Neuronal stem cell (in vitro differentiated cells): ENCODE measurements around the gene RGS12.

ENCODE experiments used
- DNase-seq: peaks from one replicate; pipeline ENCODE4 v3.0.0-alpha.2; 2013; ENCODE audit warnings: low spot score
- H2AFZ ChIP-seq: one replicate; pipeline ENCODE4 v1.6.1; 2013; ENCODE audit warnings: mild to moderate bottlenecking, low read length, inconsistent platforms
- H2AK5ac ChIP-seq: 2 replicates; pipeline ENCODE4 v1.6.1; 2013; ENCODE audit warnings: low read depth, mild to moderate bottlenecking, inconsistent platforms, low read length, moderate library complexity, mixed read lengths
- H2BK120ac ChIP-seq: 2 replicates; pipeline ENCODE4 v1.6.1; 2013; ENCODE audit warnings: low read depth, mild to moderate bottlenecking, inconsistent platforms, low read length, moderate library complexity, mixed read lengths
- H2BK12ac ChIP-seq: one replicate; pipeline ENCODE4 v1.6.1; 2013; ENCODE audit warnings: low read length, inconsistent platforms
- H2BK15ac ChIP-seq: 2 replicates; pipeline ENCODE4 v1.6.1; 2013; ENCODE audit warnings: mild to moderate bottlenecking, low read length, inconsistent platforms, mixed read lengths
- H2BK5ac ChIP-seq: one replicate; pipeline ENCODE4 v1.6.1; 2013; ENCODE audit warnings: inconsistent platforms, mild to moderate bottlenecking, low read length, moderate library complexity
- H3K14ac ChIP-seq: one replicate; pipeline ENCODE4 v1.6.1; 2013; ENCODE audit warnings: low read length, inconsistent platforms
- H3K18ac ChIP-seq: 2 replicates; pipeline ENCODE4 v1.6.1; 2013; ENCODE audit warnings: low read length, inconsistent platforms
- H3K23ac ChIP-seq: 2 replicates; pipeline ENCODE4 v1.6.1; 2013; ENCODE audit warnings: low read depth, mild to moderate bottlenecking, mixed read lengths, low read length, inconsistent platforms; ENCODE audit not compliant: poor library complexity
- H3K27ac ChIP-seq: replicated peaks from 3 replicates; pipeline ENCODE4 v1.5.1; 2013; ENCODE audit warnings: low read length, inconsistent platforms
- H3K27me3 ChIP-seq, 3 experiments: 2 replicates each; pipeline ENCODE4 v1.6.1; 2013; ENCODE audit warnings: low read length in 3 of 3, mild to moderate bottlenecking in 2 of 3, inconsistent platforms in 1 of 3, low read depth in 1 of 3, mixed read lengths in 1 of 3, moderate library complexity in 1 of 3; ENCODE audit not compliant: control insufficient read depth in 3 of 3, insufficient read depth in 3 of 3
- H3K36me3 ChIP-seq, 2 donors: replicated peaks in 1 of 2; 2 replicates each; pipeline ENCODE4 v1.6.1; 2013; ENCODE audit warnings: low read length in 2 of 2; ENCODE audit not compliant: control insufficient read depth in 2 of 2, insufficient read depth in 2 of 2
- H3K4ac ChIP-seq: 2 replicates; pipeline ENCODE4 v1.6.1; 2013; ENCODE audit warnings: inconsistent platforms, mild to moderate bottlenecking, low read length, moderate library complexity
- H3K4me1 ChIP-seq, 2 donors: 1 replicate in 1 of 2; 2 replicates in 1 of 2; pipeline ENCODE4 v1.6.1; 2013; ENCODE audit warnings: low read length in 2 of 2, low read depth in 1 of 2; ENCODE audit not compliant: control insufficient read depth in 2 of 2, insufficient read depth in 1 of 2
- H3K4me2 ChIP-seq: one replicate; pipeline ENCODE4 v1.6.1; 2013; ENCODE audit warnings: mild to moderate bottlenecking, low read length, inconsistent platforms; ENCODE audit not compliant: insufficient read depth, poor library complexity, severe bottlenecking
- H3K4me3 ChIP-seq, 2 donors: 2 replicates each; pipeline ENCODE4 v1.5.1; 2013; ENCODE audit warnings: low read length in 2 of 2, mild to moderate bottlenecking in 2 of 2, inconsistent platforms in 1 of 2, moderate library complexity in 1 of 2
- H3K79me1 ChIP-seq: one replicate; pipeline ENCODE4 v1.6.1; 2013; ENCODE audit warnings: low read depth, mild to moderate bottlenecking, inconsistent platforms, low read length, moderate library complexity
- H3K9ac ChIP-seq: one replicate; pipeline ENCODE4 v1.6.1; 2013; ENCODE audit warnings: mild to moderate bottlenecking, low read depth, low read length, inconsistent platforms; ENCODE audit not compliant: poor library complexity
- H3K9me3 ChIP-seq, 2 donors: replicated peaks in 1 of 2; 2 replicates each; pipeline versions ENCODE3 to v1.6.1; 2013; ENCODE audit warnings: low read length in 2 of 2, mild to moderate bottlenecking in 2 of 2, inconsistent platforms in 1 of 2, low read depth in 1 of 2, mixed read lengths in 1 of 2, moderate library complexity in 1 of 2; ENCODE audit not compliant: control insufficient read depth in 2 of 2, insufficient read depth in 1 of 2
- H4K8ac ChIP-seq: one replicate; pipeline ENCODE4 v1.6.1; 2013; ENCODE audit warnings: low read depth, mild to moderate bottlenecking, inconsistent platforms, low read length, moderate library complexity
- H4K91ac ChIP-seq: one replicate; pipeline ENCODE4 v1.6.1; 2013; ENCODE audit warnings: low read length, low read depth, mild to moderate bottlenecking, inconsistent platforms; ENCODE audit not compliant: poor library complexity
- WGBS, 2 donors: extraction: QIAGEN DNeasy Blood & Tissue Kit; methylation state at CpG; one replicate each; pipeline ENCODE4 v1.1.7; 2013; ENCODE audit warnings: missing lambda C conversion rate in 2 of 2, mixed read lengths in 1 of 2; ENCODE audit not compliant: insufficient read length in 2 of 2, insufficient replicate concordance in 1 of 2; ENCODE audit errors: extremely low coverage in 2 of 2; 5-methylcytosine and 5-hydroxymethylcytosine counted together

RGS12 gene

GRCh38 chr4:3287271-3287971 is 5.4 kb upstream of the RGS12 start:
- Histone ChIP-seq H3K27ac (no peak overlapping the region), H3K4me1 (peaks cover 6 to 7% of the 10 kb centered on the region in 2 donors), H3K4me3 (no peak overlapping the region), H3K36me3 (no peaks in the 10 kb centered on the region), H2BK120ac (no peak overlapping the region), H4K91ac (no peak overlapping the region), H2BK5ac (peak overlapping the region; percentile 2), H3K9me3 (peaks cover 0 to 8% of the 10 kb centered on the region in 2 donors), H3K79me1 (peaks cover 3% of the 10 kb centered on the region), H3K27me3 (peaks cover 0 to 5% (median 3%) of the 10 kb centered on the region in 3 experiments), H3K4me2 (no peak overlapping the region), H3K14ac (no peak overlapping the region), H4K8ac (no peak overlapping the region), H3K4ac (no peak overlapping the region), H2BK12ac (no peak overlapping the region), H2AFZ (no peak overlapping the region), H2AK5ac (peak overlapping the region; percentile 97), H3K9ac (peak overlapping the region; percentile 77), H3K23ac (peak overlapping the region; percentile 65), H2BK15ac (peak overlapping the region; percentile 67), H3K18ac (peak overlapping the region; percentile 76)
- DNase-seq = no peak
- WGBS, 2 donors = no CpG with 5 or more reads among the region's 14 CpGs

- no peak overlapping the region for H3K4me3 ChIP-seq
- H3K9ac ChIP-seq = peak overlapping the region; percentile 77
- H4K8ac ChIP-seq = no peak overlapping the region
- peaks cover 0 to 8% of the 10 kb centered on the region in 2 donors for H3K9me3 ChIP-seq
- no peak overlapping the region for H3K4me2 ChIP-seq
- H2AK5ac ChIP-seq = peak overlapping the region; percentile 97
- H3K4ac ChIP-seq = no peak overlapping the region
- peak overlapping the region; percentile 56 for H3K14ac ChIP-seq
- peaks cover 0 to 5% (median 3%) of the 10 kb centered on the region in 3 experiments for H3K27me3 ChIP-seq
- H3K23ac ChIP-seq = peak overlapping the region; percentile 65
- H3K79me1 ChIP-seq = peaks cover 3% of the 10 kb centered on the region
- H4K91ac ChIP-seq = no peak overlapping the region
- no peak overlapping the region for H2BK120ac ChIP-seq
- no peak overlapping the region for H2BK12ac ChIP-seq
- peak overlapping the region; percentile 76 for H3K18ac ChIP-seq
- H2AFZ ChIP-seq = no peak overlapping the region
- peak overlapping the region; percentile 2 for H2BK5ac ChIP-seq
- peak overlapping the region; percentile 85 for H2BK15ac ChIP-seq
- H3K4me1 ChIP-seq = peaks cover 6 to 7% of the 10 kb centered on the region in 2 donors
- no peak overlapping the region for H3K27ac ChIP-seq
- no CpG with 5 or more reads among the region's 24 CpGs for WGBS, 2 donors
- no peak for DNase-seq
- no peaks in the 10 kb centered on the region for H3K36me3 ChIP-seq
Measured at GRCh38 chr4:3287972-3288570, 4.8 kb upstream of the RGS12 start.

GRCh38 chr4:3288571-3289094 is 4.2 kb upstream of the RGS12 start:
- Histone ChIP-seq H3K27ac (no peak overlapping the region), H3K4me2 (no peak overlapping the region), H3K23ac (no peak overlapping the region), H3K27me3 (peaks cover 0 to 5% (median 3%) of the 10 kb centered on the region in 3 experiments), H3K36me3 (no peaks in the 10 kb centered on the region), H3K4ac (no peak overlapping the region), H3K18ac (no peak overlapping the region), H3K9ac (peak overlapping the region; percentile 30), H4K91ac (no peak overlapping the region), H3K9me3 (peaks cover 0 to 8% of the 10 kb centered on the region in 2 donors), H3K79me1 (peaks cover 6% of the 10 kb centered on the region), H3K4me3 (no peak overlapping the region), H2AK5ac (peak overlapping the region; percentile 97), H3K14ac (no peak overlapping the region), H2BK12ac (no peak overlapping the region), H2BK120ac (peak overlapping the region; percentile 28), H2AFZ (no peak overlapping the region), H2BK5ac (peak overlapping the region; percentile 2), H4K8ac (no peak overlapping the region), H2BK15ac (peak overlapping the region; percentile 85), H3K4me1 (peaks cover 7% of the 10 kb centered on the region in 2 donors)
- no peak for DNase-seq
- WGBS, 2 donors = no CpG with 5 or more reads among the region's 11 CpGs

DNA sequence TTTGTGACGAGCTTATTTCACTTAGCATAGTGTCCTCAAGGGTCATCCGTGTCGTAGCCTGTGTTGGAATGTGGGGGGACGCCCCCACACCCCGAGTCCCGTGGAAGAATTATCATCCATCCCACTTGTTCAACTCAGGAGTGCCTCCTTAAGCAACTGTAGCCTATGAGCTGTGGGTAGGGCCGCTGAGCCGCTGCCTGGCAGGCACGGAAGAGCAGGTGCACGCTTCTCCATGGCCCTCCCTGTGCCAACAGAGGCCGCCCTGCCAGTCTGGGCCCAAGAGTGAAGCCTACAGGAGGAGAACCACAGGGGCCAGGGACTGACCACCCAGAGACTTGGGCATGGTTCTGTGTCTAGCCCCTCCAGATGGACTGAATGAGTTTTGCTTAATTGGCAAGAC is 2.3 kb upstream of the RGS12 start:
- Histone ChIP-seq H3K4ac (no peak overlapping the region), H3K18ac (peak overlapping the region; percentile 71), H3K36me3 (peaks cover 0 to 3% of the 10 kb centered on the region in 2 donors), H3K27ac (no peak overlapping the region), H3K14ac (peak overlapping the region; percentile 31), H2BK120ac (peak overlapping the region; percentile 41), H3K9me3 (peaks cover 0 to 12% of the 10 kb centered on the region in 2 donors), H2BK12ac (no peak overlapping the region), H3K4me3 (no peak overlapping the region), H3K27me3 (peaks cover 0 to 5% (median 3%) of the 10 kb centered on the region in 3 experiments), H3K79me1 (peaks cover 16% of the 10 kb centered on the region), H4K91ac (no peak overlapping the region), H2BK15ac (peak overlapping the region; percentile 6), H3K23ac (no peak overlapping the region), H2BK5ac (no peak overlapping the region), H2AFZ (no peak overlapping the region), H4K8ac (no peak overlapping the region), H2AK5ac (peak overlapping the region; percentile 97), H3K9ac (no peak overlapping the region), H3K4me2 (no peak overlapping the region), H3K4me1 (peaks cover 18 to 21% of the 10 kb centered on the region in 2 donors)
- no peak for DNase-seq
- WGBS, 2 donors = no CpG with 5 or more reads among the region's 11 CpGs
